K562 (cell line): Measurements from ENCODE around the gene ZNHIT1. TPM values are rescaled to one million over a fixed set of nuclear protein-coding genes. Genes with fewer than 3 reads are reported as not detected.

Source experiments
- ARID1B ChIP-seq: fragments of 450-650 bp; IDR thresholded peaks from 2 replicates; pipeline ENCODE4 v1.6.1; 2016; ENCODE audit warnings: antibody characterized with exemption, mild to moderate bottlenecking, inconsistent platforms
- CBFA2T2 ChIP-seq: fragments of 450-650 bp; conservative IDR thresholded peaks from 2 replicates; pipeline ENCODE4 v1.6.1; 2017; ENCODE audit warnings: mild to moderate bottlenecking
- GATA2 ChIP-seq: sonication (generic); formaldehyde crosslinking; IDR thresholded peaks from 2 replicates; pipeline ENCODE4 v1.4.0; 2020; ENCODE audit warnings: mild to moderate bottlenecking, missing genetic modification reagents
- HDAC1 ChIP-seq, 2 experiments: fragments of 450-650 bp; IDR thresholded peaks; 2 replicates each; pipeline ENCODE4 v1.6.1; 2016 to 2017; ENCODE audit warnings: inconsistent platforms in 1 of 2, mild to moderate bottlenecking in 1 of 2, moderate library complexity in 1 of 2
- HDGF ChIP-seq: fragments of 450-650 bp; IDR thresholded peaks from 2 replicates; pipeline ENCODE4 v1.6.1; 2016
- MITF ChIP-seq: IDR thresholded peaks from 2 replicates; pipeline ENCODE4 v1.6.1; 2014; ENCODE audit warnings: antibody characterized with exemption
- MNT ChIP-seq, 2 experiments: fragments of 450-650 bp; conservative IDR thresholded peaks; 2 replicates each; pipeline ENCODE4 v1.6.1; 2017; ENCODE audit warnings: mild to moderate bottlenecking in 2 of 2, moderate library complexity in 2 of 2
- NRF1 ChIP-seq, 2 experiments: fragments of 450-650 bp; IDR thresholded peaks in 1 of 2; conservative IDR thresholded peaks in 1 of 2; 2 replicates each; pipeline ENCODE4 v1.6.1; 2014; ENCODE audit warnings: mild to moderate bottlenecking in 2 of 2
- PCBP1 ChIP-seq: fragments of 200-400 bp; formaldehyde crosslinking; IDR thresholded peaks from 2 replicates; pipeline ENCODE4 v1.6.1; 2018; ENCODE audit warnings: mild to moderate bottlenecking, low read depth, low read length; ENCODE audit not compliant: poor library complexity, severe bottlenecking
- POLR2AphosphoS5 ChIP-seq: IDR thresholded peaks from 2 replicates; pipeline ENCODE4 v1.6.1; 2011; ENCODE audit warnings: mild to moderate bottlenecking, low read depth, low read length, moderate library complexity; ENCODE audit not compliant: control insufficient read depth, insufficient read depth
- SMARCE1 ChIP-seq: fragments of 450-650 bp; IDR thresholded peaks from 2 replicates; pipeline ENCODE4 v1.7.1; 2016; ENCODE audit warnings: mild to moderate bottlenecking
- SREBF1 ChIP-seq: fragments of 150-350 bp; IDR thresholded peaks from 2 replicates; pipeline ENCODE4 v1.6.1; 2014; ENCODE audit warnings: antibody characterized with exemption, low read depth, low read length, borderline replicate concordance
- TRIM24 ChIP-seq, 2 experiments: fragments of 450-650 bp; IDR thresholded peaks; 2 replicates each; pipeline ENCODE4 v1.6.1; 2016
- ZBTB11 ChIP-seq, 3 experiments: fragments of 200-800 bp in 1 of 3; fragments of 250-450 bp in 1 of 3; fragments of 450-650 bp in 1 of 3; sonication (Bioruptor Pico) in 1 of 3; sonication (Bioruptor generic) in 1 of 3; formaldehyde crosslinking in 1 of 3; IDR thresholded peaks; 2 replicates each; pipeline versions ENCODE4 v1.6.1 to v1.8.0; 2016 to 2022; ENCODE audit warnings: mild to moderate bottlenecking in 2 of 3, missing genetic modification characterization in 2 of 3, missing compliant biosample characterization in 1 of 3, moderate library complexity in 1 of 3
- ZBTB33 ChIP-seq: sonication (generic); formaldehyde crosslinking; IDR thresholded peaks from 2 replicates; pipeline ENCODE4 v1.8.1; 2023; ENCODE audit warnings: mild to moderate bottlenecking, missing genetic modification reagents
- ZBTB7A ChIP-seq: IDR thresholded peaks from 2 replicates; pipeline ENCODE4 v1.6.1; 2011; ENCODE audit warnings: low read depth, mild to moderate bottlenecking, low read length, moderate library complexity, borderline replicate concordance; ENCODE audit not compliant: control insufficient read depth
- ZFX ChIP-seq: sonication (generic); formaldehyde crosslinking; IDR thresholded peaks from 2 replicates; pipeline ENCODE4 v1.8.0; 2022; ENCODE audit warnings: mild to moderate bottlenecking, missing genetic modification reagents, moderate library complexity
- polyA plus RNA-seq, 8 experiments: library from polyadenylated mRNA; depleted of rRNA in 4 of 8; stranded (reverse) in 5 of 8; unstranded in 3 of 8; fragments of >200 nt; fragmentation: Nextera tagmentation in 2 of 8; fragmentation: Illumina TruSeq in 1 of 8; extraction: Ambion mirVana in 2 of 8; extraction: Trizol in 1 of 8; gene quantifications; 2 replicates each; pipeline versions ENCODE4 v1.2.1 to v1.2.3, GENCODE V29; 2011 to 2014; ENCODE audit warnings: inconsistent platforms in 1 of 8, missing spikeins in 1 of 8
- total RNA-seq, 7 experiments: library from RNA; depleted of rRNA in 6 of 7; stranded (reverse); fragments of >200 nt in 6 of 7; fragmentation: Illumina TruSeq in 2 of 7; extraction: Trizol in 2 of 7; gene quantifications; 2 replicates each; pipeline versions ENCODE4 v1.2.1 to v1.2.3, GENCODE V29; 2011 to 2021; ENCODE audit warnings: low replicate concordance in 1 of 7

The ZNHIT1 gene
- total and polyA plus RNA-seq, 9 of the 15 experiments (the other 6 are each of a cell fraction or from before 2014, with no cell fraction given) = 6.4 to 162 (median 70.1) TPM

GRCh38 chr7:101240226-101241014 lies 22.5 kb downstream of the ZNHIT1 start (continued):
- 0 out of 2 replicates have a peak, but pooled peaks have one; percentile 43 for TF ChIP-seq GATA2 (CRISPR knock-in tag)
- TF ChIP-seq MNT (conservative IDR thresholded peaks at IDR 0.05) = peak in 1 of 2 experiments; percentile 73; a peak in 3 of 4 replicates
- TF ChIP-seq ZBTB33 (CRISPR knock-in tag) = peak; percentile 85; the same call in 1 of the 2 replicates
- TF ChIP-seq POLR2AphosphoS5 = peak; percentile 42; the same call in 1 of the 2 replicates
- peak in 1 of 2 experiments; percentile 72; a peak in 2 of 4 replicates for TF ChIP-seq HDAC1 (IDR thresholded peaks at IDR 0.05)
- TF ChIP-seq TRIM24 (IDR thresholded peaks at IDR 0.05) = peak in 1 of 2 experiments; percentile 49; a peak in 2 of 4 replicates
- TF ChIP-seq ZBTB11 (CRISPR knock-in tag; IDR thresholded peaks at IDR 0.05) = no peak
- TF ChIP-seq CBFA2T2 = 0 out of 2 replicates have a peak, but pooled peaks have one; percentile 27
- no peak for TF ChIP-seq SREBF1
- TF ChIP-seq PCBP1 = no peak
- no peak for TF ChIP-seq MITF
- TF ChIP-seq HDGF = peak; percentile 95; the same call in 1 of the 2 replicates
- TF ChIP-seq ZFX = peak; percentile 76
- peak; percentile 63; the same call in 1 of the 2 replicates for TF ChIP-seq SMARCE1
- TF ChIP-seq ARID1B = peak; percentile 71
- TF ChIP-seq ZBTB7A = peak; percentile 66; the same call in 1 of the 2 replicates
- peak; percentile 22 to 38; a peak in 2 of 4 replicates for TF ChIP-seq NRF1 (conservative IDR thresholded peaks at IDR 0.05 in 1 of 2, IDR thresholded peaks at IDR 0.05 in 1 of 2)
